DOHH2 (cell line): ENCODE data around the gene CWC15.

Experiments
- H3F3A ChIP-seq: fragments of 200-600 bp; sonication (generic), shearing (Covaris generic); 2 replicates; pipeline ENCODE4 v1.6.0; 2016; ENCODE audit warnings: antibody characterized with exemption, mild to moderate bottlenecking; ENCODE audit not compliant: control insufficient read depth, insufficient read depth
- H3K27ac ChIP-seq: fragments of 200-600 bp; sonication (generic); 2 replicates; pipeline ENCODE4 v1.5.1; 2014; ENCODE audit warnings: low read depth, mild to moderate bottlenecking, low read length, moderate library complexity
- H3K27me3 ChIP-seq: fragments of 200-600 bp; sonication (generic); 2 replicates; pipeline ENCODE4 v1.6.1; 2014; ENCODE audit warnings: mild to moderate bottlenecking, low read length, mixed read lengths; ENCODE audit not compliant: control insufficient read depth
- H3K36me3 ChIP-seq: fragments of 200-600 bp; sonication (generic); 2 replicates; pipeline ENCODE4 v1.6.1; 2014; ENCODE audit warnings: mild to moderate bottlenecking, low read length, moderate library complexity, mixed read lengths; ENCODE audit not compliant: control insufficient read depth
- H3K4me1 ChIP-seq: fragments of 200-600 bp; sonication (generic); 2 replicates; pipeline ENCODE4 v1.6.1; 2014; ENCODE audit warnings: mild to moderate bottlenecking, low read length, mixed read lengths; ENCODE audit not compliant: control insufficient read depth
- H3K4me2 ChIP-seq: fragments of 200-600 bp; sonication (generic); 2 replicates; pipeline ENCODE4 v1.6.0; 2014; ENCODE audit warnings: mild to moderate bottlenecking, low read length, moderate library complexity
- H3K4me3 ChIP-seq: fragments of 200-600 bp; sonication (generic); 2 replicates; pipeline ENCODE4 v1.5.1; 2014; ENCODE audit warnings: mild to moderate bottlenecking, low read length, mixed read lengths
- H3K79me2 ChIP-seq: fragments of 200-600 bp; sonication (generic); 2 replicates; pipeline ENCODE4 v1.6.1; 2014; ENCODE audit warnings: mild to moderate bottlenecking, low read length, mixed read lengths; ENCODE audit not compliant: control insufficient read depth
- H3K9me2 ChIP-seq: fragments of 200-600 bp; sonication (generic); replicated peaks from 2 replicates; pipeline ENCODE4 v1.6.1; 2014; ENCODE audit warnings: mild to moderate bottlenecking, low read length, mixed read lengths; ENCODE audit not compliant: control insufficient read depth
- H3K9me3 ChIP-seq: fragments of 200-600 bp; sonication (generic); 2 replicates; pipeline ENCODE4 v1.6.1; 2014; ENCODE audit warnings: antibody characterized with exemption, low read length, mixed read lengths; ENCODE audit not compliant: control insufficient read depth, insufficient read depth
- H4K20me1 ChIP-seq: fragments of 200-600 bp; sonication (generic); 2 replicates; pipeline ENCODE4 v1.6.0; 2014; ENCODE audit warnings: low read depth, mild to moderate bottlenecking, antibody characterized with exemption, low read length, moderate library complexity; ENCODE audit not compliant: control insufficient read depth, insufficient read depth
- EZH2phosphoT487 ChIP-seq: fragments of 200-600 bp; sonication (generic); IDR thresholded peaks from 2 replicates; pipeline ENCODE4 v1.6.1; 2017; ENCODE audit warnings: borderline replicate concordance, mild to moderate bottlenecking, antibody characterized with exemption, low read length, moderate library complexity, mixed read lengths
- TF ChIP-seq, protein P1 (sequence below): fragments of 200-600 bp; sonication (generic); IDR thresholded peaks from one replicate; pipeline ENCODE4 v1.5.1; 2014; ENCODE audit warnings: antibody characterized with exemption, mild to moderate bottlenecking, low read depth, low read length; ENCODE audit not compliant: poor library complexity, severe bottlenecking

The CWC15 gene

DNA sequence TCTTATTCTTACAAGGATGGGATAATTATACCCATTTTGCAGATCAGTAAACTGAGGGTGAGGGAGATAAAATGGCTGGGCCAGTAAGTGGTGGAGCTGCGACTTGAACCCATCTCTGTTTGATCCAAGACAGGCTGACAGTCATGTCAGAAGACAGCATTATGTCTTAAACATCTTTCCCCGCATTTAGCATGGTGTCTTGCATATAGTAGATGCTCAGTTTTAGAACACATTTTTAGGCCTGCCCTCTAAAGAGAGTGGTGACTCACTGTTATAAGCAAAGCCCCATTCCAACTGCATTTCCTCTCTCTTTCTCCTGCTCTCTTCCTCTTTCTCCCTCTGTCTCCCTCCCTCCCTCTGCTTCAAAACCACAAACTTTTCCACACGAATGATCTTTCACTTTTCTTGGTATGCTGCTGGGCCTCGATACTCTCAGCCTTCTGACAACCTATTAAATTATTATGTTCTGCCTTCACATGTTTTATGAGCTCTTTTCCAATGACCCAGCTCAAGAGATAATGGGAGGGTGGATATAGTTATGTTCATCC lies 25.2 kb downstream of the CWC15 start:
- Histone ChIP-seq H3K4me3 (no peak overlapping the region), H3K27me3 (peaks cover 5% of the 10 kb centered on the region; the same call in 1 of the 2 replicates), H4K20me1 (no peaks in the 10 kb centered on the region), H3K9me3 (no peaks in the 10 kb centered on the region), H3K4me2 (no peak overlapping the region), H3K4me1 (no peaks in the 10 kb centered on the region), H3K79me2 (no peaks in the 10 kb centered on the region), H3K9me2 (no peaks in the 10 kb centered on the region), H3F3A (no peaks in the 10 kb centered on the region), H3K36me3 (no peaks in the 10 kb centered on the region), H3K27ac (no peak overlapping the region)
- TF ChIP-seq, protein P1, sequence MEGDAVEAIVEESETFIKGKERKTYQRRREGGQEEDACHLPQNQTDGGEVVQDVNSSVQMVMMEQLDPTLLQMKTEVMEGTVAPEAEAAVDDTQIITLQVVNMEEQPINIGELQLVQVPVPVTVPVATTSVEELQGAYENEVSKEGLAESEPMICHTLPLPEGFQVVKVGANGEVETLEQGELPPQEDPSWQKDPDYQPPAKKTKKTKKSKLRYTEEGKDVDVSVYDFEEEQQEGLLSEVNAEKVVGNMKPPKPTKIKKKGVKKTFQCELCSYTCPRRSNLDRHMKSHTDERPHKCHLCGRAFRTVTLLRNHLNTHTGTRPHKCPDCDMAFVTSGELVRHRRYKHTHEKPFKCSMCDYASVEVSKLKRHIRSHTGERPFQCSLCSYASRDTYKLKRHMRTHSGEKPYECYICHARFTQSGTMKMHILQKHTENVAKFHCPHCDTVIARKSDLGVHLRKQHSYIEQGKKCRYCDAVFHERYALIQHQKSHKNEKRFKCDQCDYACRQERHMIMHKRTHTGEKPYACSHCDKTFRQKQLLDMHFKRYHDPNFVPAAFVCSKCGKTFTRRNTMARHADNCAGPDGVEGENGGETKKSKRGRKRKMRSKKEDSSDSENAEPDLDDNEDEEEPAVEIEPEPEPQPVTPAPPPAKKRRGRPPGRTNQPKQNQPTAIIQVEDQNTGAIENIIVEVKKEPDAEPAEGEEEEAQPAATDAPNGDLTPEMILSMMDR: no peak
- TF ChIP-seq EZH2phosphoT487: no peak

DNA sequence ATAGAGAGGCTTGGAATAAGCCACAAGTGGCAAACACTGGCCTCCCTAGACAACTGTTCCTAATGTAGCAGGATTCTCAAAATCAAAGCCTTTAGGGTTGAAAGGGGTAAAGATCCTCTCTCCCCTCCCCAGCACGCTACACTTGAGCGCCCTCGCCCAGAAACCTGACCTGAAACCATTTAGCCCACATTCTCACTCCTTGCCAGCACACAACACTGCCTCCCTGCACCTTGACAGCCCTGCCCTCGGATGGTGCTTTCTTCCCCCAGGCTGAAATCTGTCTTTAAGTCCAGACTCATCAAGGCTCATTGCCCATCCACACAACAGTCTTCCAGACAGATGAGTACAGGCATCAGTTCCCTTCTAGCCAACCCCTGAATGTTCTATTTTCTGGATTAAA lies 26.5 kb downstream of the CWC15 start:
- H3K27me3 ChIP-seq: peaks cover 5% of the 10 kb centered on the region; the same call in 1 of the 2 replicates
- H4K20me1 ChIP-seq: no peaks in the 10 kb centered on the region
- TF ChIP-seq EZH2phosphoT487: no peak
- TF ChIP-seq, protein P1: no peak
- no peak overlapping the region for H3K27ac ChIP-seq
- no peaks in the 10 kb centered on the region for H3K36me3 ChIP-seq
- no peak overlapping the region for H3K4me2 ChIP-seq
- no peaks in the 10 kb centered on the region for H3K9me3 ChIP-seq
- no peaks in the 10 kb centered on the region for H3K79me2 ChIP-seq
- H3K4me1 ChIP-seq: no peaks in the 10 kb centered on the region
- no peak overlapping the region for H3K4me3 ChIP-seq
- no peaks in the 10 kb centered on the region for H3F3A ChIP-seq
- no peaks in the 10 kb centered on the region for H3K9me2 ChIP-seq

DNA sequence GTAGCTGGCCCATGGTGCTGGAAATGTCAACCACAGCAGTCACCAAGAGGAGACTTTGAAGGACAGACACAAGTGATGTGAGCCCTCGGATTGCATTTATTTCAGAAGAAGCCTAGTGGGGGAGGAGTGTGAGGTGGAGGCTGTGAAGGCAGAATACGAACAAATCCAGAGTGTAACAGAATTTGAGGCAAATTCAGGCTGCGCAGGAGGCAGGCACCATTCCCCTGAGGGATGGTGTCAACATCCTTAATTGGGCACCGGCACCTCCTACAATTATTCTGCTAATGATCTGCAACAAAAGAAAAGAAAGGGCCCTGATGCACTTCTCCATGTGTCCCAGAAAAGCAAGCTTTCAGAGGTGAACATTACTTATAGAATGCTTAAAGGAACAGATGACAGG lies 32.2 kb downstream of the CWC15 start:
- no peaks in the 10 kb centered on the region for H3K9me3 ChIP-seq
- no peaks in the 10 kb centered on the region for H3K79me2 ChIP-seq
- no peaks in the 10 kb centered on the region for H3K36me3 ChIP-seq
- H3K4me1 ChIP-seq: no peaks in the 10 kb centered on the region
- H3K27ac ChIP-seq: no peak overlapping the region
- TF ChIP-seq, protein P1: no peak
- no peak for TF ChIP-seq EZH2phosphoT487
- H4K20me1 ChIP-seq: no peaks in the 10 kb centered on the region
- H3F3A ChIP-seq: no peaks in the 10 kb centered on the region
- H3K9me2 ChIP-seq: no peaks in the 10 kb centered on the region
- peaks cover 9% of the 10 kb centered on the region for H3K27me3 ChIP-seq
- H3K4me2 ChIP-seq: no peak overlapping the region
- H3K4me3 ChIP-seq: no peak overlapping the region
